H9 (cell line): Measurements from ENCODE around the gene HDAC3. TPM values are rescaled to one million over a fixed set of nuclear protein-coding genes. Genes with fewer than 3 reads are reported as not detected.
A peak's percentile ranks its signal among the peaks of the same experiment; 100 is the strongest.

Experiments used
- DNase-seq: peaks from one replicate; pipeline ENCODE4 v3.0.0-alpha.2; 2017
- H2AFZ ChIP-seq: one replicate; pipeline ENCODE4 v1.6.1; 2013; ENCODE audit warnings: mild to moderate bottlenecking, low read length, control low read depth, moderate library complexity
- H2AK5ac ChIP-seq: 2 replicates; pipeline ENCODE4 v1.6.1; 2013; ENCODE audit warnings: low read length, control low read depth, mixed read lengths; ENCODE audit not compliant: insufficient read length
- H2BK120ac ChIP-seq: one replicate; pipeline ENCODE4 v1.6.1; 2013; ENCODE audit warnings: low read depth, mild to moderate bottlenecking, low read length, control low read depth, inconsistent platforms; ENCODE audit not compliant: poor library complexity, severe bottlenecking
- H2BK12ac ChIP-seq: 2 replicates; pipeline ENCODE4 v1.6.1; 2013; ENCODE audit warnings: low read length, control low read depth, mixed read lengths, low read depth; ENCODE audit not compliant: insufficient read length
- H2BK15ac ChIP-seq: 2 replicates; pipeline ENCODE4 v1.6.1; 2013; ENCODE audit warnings: low read depth, low read length, control low read depth
- H2BK20ac ChIP-seq: one replicate; pipeline ENCODE4 v1.6.1; 2013; ENCODE audit warnings: low read depth, mild to moderate bottlenecking, low read length, control low read depth, inconsistent platforms; ENCODE audit not compliant: poor library complexity, severe bottlenecking
- H2BK5ac ChIP-seq: 2 replicates; pipeline ENCODE4 v1.6.1; 2013; ENCODE audit warnings: low read length, control low read depth, mixed read lengths; ENCODE audit not compliant: insufficient read length
- H3K14ac ChIP-seq: 2 replicates; pipeline ENCODE4 v1.6.1; 2013; ENCODE audit warnings: low read length, control low read depth; ENCODE audit not compliant: insufficient read depth
- H3K18ac ChIP-seq: 2 replicates; pipeline ENCODE4 v1.6.1; 2013; ENCODE audit warnings: low read depth, mild to moderate bottlenecking, mixed read lengths, low read length, control low read depth; ENCODE audit not compliant: insufficient read length
- H3K23ac ChIP-seq: 2 replicates; pipeline ENCODE4 v1.6.1; 2013; ENCODE audit warnings: low read length, control low read depth, mixed read lengths, low read depth; ENCODE audit not compliant: insufficient read length
- H3K23me2 ChIP-seq: 2 replicates; pipeline ENCODE4 v1.6.1; 2013; ENCODE audit warnings: low read depth, mild to moderate bottlenecking, mixed read lengths, low read length, control low read depth; ENCODE audit not compliant: insufficient read length, poor library complexity, severe bottlenecking
- H3K27ac ChIP-seq: 2 replicates; pipeline ENCODE4 v1.5.1; 2013; ENCODE audit warnings: low read length, control low read depth, mixed read lengths, low read depth; ENCODE audit not compliant: insufficient read length
- H3K27me3 ChIP-seq: 2 replicates; pipeline ENCODE4 v1.6.1; 2013; ENCODE audit warnings: low read length, control low read depth, inconsistent platforms; ENCODE audit not compliant: insufficient read depth
- H3K4ac ChIP-seq: 2 replicates; pipeline ENCODE4 v1.6.1; 2013; ENCODE audit warnings: low read depth, mild to moderate bottlenecking, control low read depth, inconsistent platforms, low read length, moderate library complexity
- H3K4me1 ChIP-seq: 2 replicates; pipeline ENCODE4 v1.6.1; 2013; ENCODE audit warnings: low read length, control low read depth, inconsistent platforms; ENCODE audit not compliant: insufficient read depth
- H3K4me2 ChIP-seq: 2 replicates; pipeline ENCODE4 v1.6.1; 2013; ENCODE audit warnings: low read length, control low read depth, mixed read lengths; ENCODE audit not compliant: insufficient read length, insufficient read depth
- H3K56ac ChIP-seq: 2 replicates; pipeline ENCODE4 v1.6.1; 2013; ENCODE audit warnings: low read depth, mild to moderate bottlenecking, mixed read lengths, low read length, control low read depth; ENCODE audit not compliant: insufficient read length
- H3K79me1 ChIP-seq: 2 replicates; pipeline ENCODE4 v1.6.1; 2013; ENCODE audit warnings: low read depth, mild to moderate bottlenecking, moderate library complexity, low read length, control low read depth, inconsistent platforms; ENCODE audit not compliant: insufficient read depth, poor library complexity, severe bottlenecking
- H3K79me2 ChIP-seq: 2 replicates; pipeline ENCODE4 v1.6.1; 2013; ENCODE audit warnings: low read length, control low read depth, inconsistent platforms; ENCODE audit not compliant: insufficient read depth
- H3K9ac ChIP-seq: 2 replicates; pipeline ENCODE4 v1.6.1; 2013; ENCODE audit warnings: low read length, control low read depth, mixed read lengths; ENCODE audit not compliant: insufficient read length; ENCODE audit errors: extremely low read depth
- H3K9me3 ChIP-seq: one replicate; pipeline ENCODE4 v1.6.1; 2013; ENCODE audit warnings: low read depth, low read length, inconsistent platforms; ENCODE audit not compliant: control insufficient read depth
- H3T11ph ChIP-seq: one replicate; pipeline ENCODE4 v1.6.1; 2013; ENCODE audit warnings: mild to moderate bottlenecking, low read length, control low read depth, inconsistent platforms
- H4K20me1 ChIP-seq: one replicate; pipeline ENCODE4 v1.6.1; 2013; ENCODE audit not compliant: control insufficient read depth, insufficient read length, insufficient read depth
- H4K5ac ChIP-seq: 2 replicates; pipeline ENCODE4 v1.6.1; 2013; ENCODE audit warnings: low read depth, mild to moderate bottlenecking, mixed read lengths, low read length, control low read depth; ENCODE audit not compliant: insufficient read length
- H4K8ac ChIP-seq: replicated peaks from 2 replicates; pipeline ENCODE4 v1.6.1; 2013; ENCODE audit warnings: low read length, control low read depth, mixed read lengths, low read depth; ENCODE audit not compliant: insufficient read length
- H4K91ac ChIP-seq: 2 replicates; pipeline ENCODE4 v1.6.1; 2013; ENCODE audit warnings: low read depth, mild to moderate bottlenecking, moderate library complexity, mixed read lengths, low read length, control low read depth; ENCODE audit not compliant: insufficient read length
- H3K27ac Mint-ChIP-seq, 3 experiments: 2 replicates in 2 of 3; 3 replicates in 1 of 3; pipeline ENCODE4 v1.8.0; 2020 to 2021; ENCODE audit warnings: mixed read lengths in 3 of 3, mild to moderate bottlenecking in 1 of 3, moderate library complexity in 1 of 3
- H3K27me3 Mint-ChIP-seq: 2 replicates; pipeline ENCODE4 v1.8.0; 2021; ENCODE audit warnings: low read depth, mild to moderate bottlenecking, moderate library complexity, mixed read lengths
- H3K36me3 Mint-ChIP-seq, 3 experiments: 2 replicates in 2 of 3; 3 replicates in 1 of 3; pipeline ENCODE4 v1.8.0; 2020 to 2021; ENCODE audit warnings: low read depth in 3 of 3, mixed read lengths in 3 of 3; ENCODE audit not compliant: insufficient read depth in 1 of 3
- H3K4me1 Mint-ChIP-seq, 2 experiments: 2 replicates each; pipeline ENCODE4 v1.8.0; 2020; ENCODE audit warnings: mixed read lengths in 2 of 2
- H3K4me3 Mint-ChIP-seq, 2 experiments: 2 replicates in 1 of 2; 3 replicates in 1 of 2; pipeline ENCODE4 v1.8.0; 2020 to 2021; ENCODE audit warnings: mild to moderate bottlenecking in 2 of 2, mixed read lengths in 2 of 2, moderate library complexity in 1 of 2
- H3K9me3 Mint-ChIP-seq, 2 experiments: 2 replicates in 1 of 2; 3 replicates in 1 of 2; pipeline ENCODE4 v1.8.0; 2020; ENCODE audit warnings: mild to moderate bottlenecking in 2 of 2, mixed read lengths in 2 of 2, moderate library complexity in 1 of 2
- WGBS: extraction: QIAGEN DNeasy Blood & Tissue Kit; methylation state at CpG from one replicate; pipeline ENCODE4 v1.1.7; 2013; ENCODE audit warnings: missing lambda C conversion rate, low lambda C conversion rate, mixed read lengths; ENCODE audit not compliant: insufficient read length; ENCODE audit errors: extremely low coverage; 5-methylcytosine and 5-hydroxymethylcytosine counted together
- total RNA-seq: library from RNA; stranded (reverse); gene quantifications from 2 replicates; pipeline ENCODE4 v1.2.1, GENCODE V29; 2021
- TF ChIP-seq, protein P1 (sequence below): fragments of 200-600 bp; sonication (generic); conservative IDR thresholded peaks from 3 replicates; pipeline ENCODE4 v1.8.0; 2021; ENCODE audit warnings: antibody characterized with exemption, mild to moderate bottlenecking

HDAC3 gene
- total RNA-seq, 1 experiment from 2014 or later, result 98.3 TPM

DNA sequence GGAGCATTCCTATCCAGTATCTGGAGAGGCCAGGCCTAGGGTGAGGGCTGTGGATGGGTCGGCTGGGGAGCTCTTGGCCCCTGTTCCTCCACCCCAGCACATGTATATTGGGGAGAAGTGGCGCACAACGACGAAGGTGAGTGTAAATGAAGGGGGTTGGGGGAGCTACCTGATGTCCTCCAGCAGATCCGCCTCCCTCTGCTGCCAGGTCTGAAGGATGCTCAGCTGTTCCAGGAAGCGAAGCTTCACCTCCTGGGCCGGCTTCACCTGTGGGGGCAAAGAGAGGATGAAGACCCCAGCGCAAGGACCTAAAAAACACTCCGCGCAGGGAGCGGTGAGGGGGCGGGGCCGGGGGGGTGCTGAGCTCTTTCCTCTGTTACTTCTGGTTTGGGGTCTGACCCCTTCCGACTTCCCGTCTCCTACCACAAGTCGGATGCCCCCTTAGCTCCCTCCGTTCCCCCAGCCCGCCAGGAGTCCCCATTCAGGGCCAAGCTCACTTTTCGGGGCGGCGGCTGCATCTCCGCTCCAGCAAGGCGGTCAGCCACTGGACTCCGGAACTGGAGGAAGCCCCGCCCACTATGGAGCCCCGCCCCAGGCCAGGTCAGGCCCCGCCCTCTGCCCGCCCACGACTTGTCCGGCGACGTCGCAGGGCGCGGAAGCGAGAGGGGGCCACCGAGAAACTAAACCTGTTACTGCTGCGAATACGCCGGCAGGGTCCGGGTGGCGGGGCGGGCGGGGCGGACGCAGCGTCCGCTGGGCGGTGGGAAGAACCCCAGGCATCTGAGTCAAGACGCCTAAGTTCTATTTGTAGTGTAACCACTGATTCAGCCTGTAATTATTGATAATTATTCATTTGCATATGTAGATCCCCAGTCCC, 14.4 kb upstream of the HDAC3 start, which contains the start of gene FCHSD1:
TSS of gene FCHSD1 (minus strand) at position 568 of the 877 bp plus-strand sequence. CDS start at position 518, 50 bp downstream.
- H3K36me3 Mint-ChIP-seq, result peaks cover 21 to 43% (median 27%) of the 10 kb centered on the region in 3 experiments; a peak in 6 of 7 replicates
- H3K27ac ChIP-seq, result no peak within 1 kb of the TSS

More for the DNA sequence above, 14.4 kb upstream of the HDAC3 start, which contains the start of gene FCHSD1:
- WGBS, result no CpG with 5 or more reads among the region's 50 CpGs
- peak within 1 kb of the TSS; percentile 3 for H3K9ac ChIP-seq
- H4K91ac ChIP-seq, result no peak within 1 kb of the TSS
- H2AFZ ChIP-seq, result peak within 1 kb of the TSS; percentile 41
- H3K79me2 ChIP-seq, result no peaks in the 10 kb centered on the region
- H3K4me1 ChIP-seq, result no peaks in the 10 kb centered on the region; the same call in 1 of the 2 replicates
- H2BK5ac ChIP-seq, result no peak within 1 kb of the TSS
- DNase-seq, result peak; percentile 96
- no peak within 1 kb of the TSS for H2BK12ac ChIP-seq
- H2BK20ac ChIP-seq, result no peak within 1 kb of the TSS
- no peak within 1 kb of the TSS for H2AK5ac ChIP-seq
- no peak within 1 kb of the TSS for H3K56ac ChIP-seq
- Mint-ChIP-seq H3K27me3 (peaks cover 7% of the 10 kb centered on the region; the same call in 1 of the 2 replicates), H3K4me1 (peaks cover 19 to 23% of the 10 kb centered on the region in 2 experiments), H3K4me3 (peak within 1 kb of the TSS; percentile 97 to 98), H3K9me3 (no peaks in the 10 kb centered on the region), H3K27ac (peak within 1 kb of the TSS; percentile 54 to 98 (median 78); a peak in 6 of 7 replicates)
- peak within 1 kb of the TSS; percentile 74 for H3K4me2 ChIP-seq
- H3K4ac ChIP-seq, result no peak within 1 kb of the TSS
- no peaks in the 10 kb centered on the region for H3K27me3 ChIP-seq
- no peaks in the 10 kb centered on the region for H3K9me3 ChIP-seq
- no peak within 1 kb of the TSS for H2BK15ac ChIP-seq
- no peak within 1 kb of the TSS for H4K5ac ChIP-seq
- H3K18ac ChIP-seq, result no peak within 1 kb of the TSS
- peaks cover 8% of the 10 kb centered on the region for H3K23me2 ChIP-seq
- no peak within 1 kb of the TSS for H3T11ph ChIP-seq
- H4K20me1 ChIP-seq, result no peaks in the 10 kb centered on the region
- no peaks in the 10 kb centered on the region for H3K79me1 ChIP-seq
- no peak within 1 kb of the TSS for H2BK120ac ChIP-seq
- H4K8ac ChIP-seq, result no peak within 1 kb of the TSS
- no peak within 1 kb of the TSS for H3K23ac ChIP-seq
- TF ChIP-seq, protein P1, sequence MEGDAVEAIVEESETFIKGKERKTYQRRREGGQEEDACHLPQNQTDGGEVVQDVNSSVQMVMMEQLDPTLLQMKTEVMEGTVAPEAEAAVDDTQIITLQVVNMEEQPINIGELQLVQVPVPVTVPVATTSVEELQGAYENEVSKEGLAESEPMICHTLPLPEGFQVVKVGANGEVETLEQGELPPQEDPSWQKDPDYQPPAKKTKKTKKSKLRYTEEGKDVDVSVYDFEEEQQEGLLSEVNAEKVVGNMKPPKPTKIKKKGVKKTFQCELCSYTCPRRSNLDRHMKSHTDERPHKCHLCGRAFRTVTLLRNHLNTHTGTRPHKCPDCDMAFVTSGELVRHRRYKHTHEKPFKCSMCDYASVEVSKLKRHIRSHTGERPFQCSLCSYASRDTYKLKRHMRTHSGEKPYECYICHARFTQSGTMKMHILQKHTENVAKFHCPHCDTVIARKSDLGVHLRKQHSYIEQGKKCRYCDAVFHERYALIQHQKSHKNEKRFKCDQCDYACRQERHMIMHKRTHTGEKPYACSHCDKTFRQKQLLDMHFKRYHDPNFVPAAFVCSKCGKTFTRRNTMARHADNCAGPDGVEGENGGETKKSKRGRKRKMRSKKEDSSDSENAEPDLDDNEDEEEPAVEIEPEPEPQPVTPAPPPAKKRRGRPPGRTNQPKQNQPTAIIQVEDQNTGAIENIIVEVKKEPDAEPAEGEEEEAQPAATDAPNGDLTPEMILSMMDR, result no peak; the same call in 2 of the 3 replicates
- H3K14ac ChIP-seq, result no peak within 1 kb of the TSS
